ACC112 (cell line): ENCODE measurements around the gene C17orf75.
"Not testable (repeated sequence)": the region's sequence is repeated elsewhere in the genome, so short reads cannot be mapped to it uniquely, and the experiment has no call there.

Source experiments
- H2AFZ ChIP-seq: fragments of 200-600 bp; sonication (generic); one replicate; pipeline ENCODE4 v1.6.0; 2017; ENCODE audit warnings: antibody characterized with exemption, low read length; ENCODE audit not compliant: unreplicated experiment
- H3K27ac ChIP-seq: fragments of 200-600 bp; sonication (generic); 2 replicates; pipeline ENCODE4 v1.5.1; 2014; ENCODE audit warnings: low read depth, mild to moderate bottlenecking, antibody characterized with exemption, low read length, moderate library complexity
- H3K27me3 ChIP-seq: fragments of 200-600 bp; sonication (generic); 2 replicates; pipeline ENCODE4 v1.6.1; 2014; ENCODE audit warnings: mild to moderate bottlenecking, antibody characterized with exemption, low read length, moderate library complexity, mixed read lengths; ENCODE audit not compliant: insufficient read depth
- H3K36me3 ChIP-seq: fragments of 200-600 bp; sonication (generic); 2 replicates; pipeline ENCODE4 v1.6.1; 2016; ENCODE audit warnings: mild to moderate bottlenecking, antibody characterized with exemption, low read length, moderate library complexity, mixed read lengths; ENCODE audit not compliant: insufficient read depth
- H3K4me1 ChIP-seq: fragments of 200-600 bp; sonication (generic); one replicate; pipeline ENCODE4 v1.6.1; 2016; ENCODE audit warnings: low read length, mixed read lengths; ENCODE audit not compliant: insufficient read depth, unreplicated experiment, control insufficient read depth
- H3K4me3 ChIP-seq: fragments of 200-600 bp; sonication (generic); 2 replicates; pipeline ENCODE4 v1.5.1; 2014; ENCODE audit warnings: mild to moderate bottlenecking, low read depth, low read length
- H3K79me2 ChIP-seq: fragments of 200-600 bp; sonication (generic); one replicate; pipeline ENCODE4 v1.6.0; 2016; ENCODE audit warnings: low read length; ENCODE audit not compliant: control insufficient read depth, unreplicated experiment, insufficient read depth

C17orf75 gene

DNA sequence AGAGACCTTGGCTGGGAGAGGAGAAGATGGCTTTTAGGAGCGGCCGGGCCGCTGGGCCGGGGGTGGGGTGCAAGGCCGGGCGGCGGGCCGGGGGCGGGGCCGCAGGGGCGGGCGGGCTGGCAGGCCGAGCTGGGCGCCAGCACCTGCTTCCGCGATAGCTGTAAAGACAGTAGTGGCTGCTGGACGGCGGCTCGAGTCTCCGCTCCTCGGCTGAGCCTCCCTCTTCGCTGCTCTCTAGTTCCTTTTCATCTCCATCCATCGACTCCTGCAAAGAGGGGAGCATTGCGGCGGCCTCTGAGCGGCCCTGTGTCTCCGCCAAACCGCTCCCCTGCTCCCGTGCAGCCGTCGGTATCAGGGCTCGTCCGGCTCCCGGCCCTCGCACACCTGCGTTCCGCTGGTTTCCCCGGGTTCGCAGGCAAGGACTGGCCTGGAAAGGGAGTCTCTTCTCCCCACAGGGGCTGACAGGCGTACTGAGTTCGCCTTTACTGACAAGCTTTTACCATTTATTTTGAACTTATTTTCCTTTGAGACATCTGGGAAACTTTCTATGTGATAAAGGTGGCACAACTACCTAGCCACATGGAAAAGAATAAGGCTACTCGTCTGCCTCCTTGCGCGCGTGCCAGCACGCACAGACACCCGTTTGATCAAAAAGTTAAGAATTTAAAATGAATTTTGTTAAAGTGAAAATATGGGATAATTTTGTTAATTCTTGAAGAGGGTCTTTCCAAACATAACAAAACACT, at the start of gene C17orf75:
Gene C17orf75, minus strand, starts transcription at position 317 of the 746 bp plus-strand sequence. Its CDS starts 34 bp downstream, at position 283.
- Histone ChIP-seq H3K79me2 (no peaks in the 10 kb centered on the region), H3K27ac (peak within 1 kb of the TSS; percentile 47), H3K4me1 (peaks cover 12% of the 10 kb centered on the region), H2AFZ (peak within 1 kb of the TSS; percentile 94), H3K27me3 (no peaks in the 10 kb centered on the region), H3K4me3 (peak within 1 kb of the TSS; percentile 84), H3K36me3 (no peaks in the 10 kb centered on the region; the same call in 1 of the 2 replicates)

GRCh38 chr17:32388613-32389459, 46.9 kb upstream of the C17orf75 start:
- H2AFZ ChIP-seq = no peak overlapping the region
- H3K36me3 ChIP-seq = peaks cover 10% of the 10 kb centered on the region
- H3K79me2 ChIP-seq = no peaks in the 10 kb centered on the region
- no peak overlapping the region for H3K4me3 ChIP-seq
- H3K27me3 ChIP-seq = no peaks in the 10 kb centered on the region
- H3K27ac ChIP-seq = no peak overlapping the region
- H3K4me1 ChIP-seq = peaks cover 5% of the 10 kb centered on the region

- H2AFZ ChIP-seq, H3K4me3 ChIP-seq, H3K27ac ChIP-seq, H3K4me1 ChIP-seq, H3K79me2 ChIP-seq, H3K27me3 ChIP-seq: not testable (repeated sequence)
- H3K36me3 ChIP-seq = peaks cover 11% of the 10 kb centered on the region
Observed at GRCh38 chr17:32388128-32388527, 46.2 kb upstream of the C17orf75 start.

DNA sequence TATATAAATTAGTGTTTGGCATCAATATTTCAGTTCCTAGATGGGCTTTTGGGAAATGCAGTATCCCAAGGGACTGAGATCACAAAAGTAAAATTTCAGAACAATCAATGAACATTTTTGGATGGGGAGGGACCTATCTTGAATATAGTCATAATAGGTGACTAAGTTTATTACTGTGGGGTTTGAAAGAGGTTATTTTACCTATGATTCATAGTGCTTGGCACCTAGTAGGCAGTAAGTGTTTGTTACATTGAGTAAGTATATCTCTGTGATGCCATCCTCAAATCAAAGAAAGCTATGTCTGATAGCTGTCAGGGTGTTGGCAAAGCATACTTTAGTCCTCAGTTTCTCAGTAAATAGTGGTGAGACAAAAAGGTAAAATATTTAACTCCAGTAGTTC, 44.9 kb upstream of the C17orf75 start:
- Histone ChIP-seq H3K27ac (no peak overlapping the region), H2AFZ (no peak overlapping the region), H3K4me1 (peaks cover 5% of the 10 kb centered on the region), H3K36me3 (peaks cover 11% of the 10 kb centered on the region), H3K79me2 (peaks cover 2% of the 10 kb centered on the region), H3K27me3 (no peaks in the 10 kb centered on the region), H3K4me3 (no peak overlapping the region)

GRCh38 chr17:32385971-32386370, 44.0 kb upstream of the C17orf75 start:
- Histone ChIP-seq H3K4me1 (peaks cover 5% of the 10 kb centered on the region), H3K36me3 (peaks cover 12% of the 10 kb centered on the region), H2AFZ (no peak overlapping the region), H3K79me2 (peaks cover 2% of the 10 kb centered on the region), H3K27ac (no peak overlapping the region), H3K27me3 (no peaks in the 10 kb centered on the region), H3K4me3 (no peak overlapping the region)

GRCh38 chr17:32385121-32385520, 43.1 kb upstream of the C17orf75 start:
- H3K36me3 ChIP-seq = peaks cover 18% of the 10 kb centered on the region
- no peak overlapping the region for H2AFZ ChIP-seq
- H3K27me3 ChIP-seq = no peaks in the 10 kb centered on the region
- H3K79me2 ChIP-seq = peaks cover 2% of the 10 kb centered on the region
- H3K4me3 ChIP-seq = no peak overlapping the region
- no peak overlapping the region for H3K27ac ChIP-seq
- peaks cover 5% of the 10 kb centered on the region for H3K4me1 ChIP-seq

DNA sequence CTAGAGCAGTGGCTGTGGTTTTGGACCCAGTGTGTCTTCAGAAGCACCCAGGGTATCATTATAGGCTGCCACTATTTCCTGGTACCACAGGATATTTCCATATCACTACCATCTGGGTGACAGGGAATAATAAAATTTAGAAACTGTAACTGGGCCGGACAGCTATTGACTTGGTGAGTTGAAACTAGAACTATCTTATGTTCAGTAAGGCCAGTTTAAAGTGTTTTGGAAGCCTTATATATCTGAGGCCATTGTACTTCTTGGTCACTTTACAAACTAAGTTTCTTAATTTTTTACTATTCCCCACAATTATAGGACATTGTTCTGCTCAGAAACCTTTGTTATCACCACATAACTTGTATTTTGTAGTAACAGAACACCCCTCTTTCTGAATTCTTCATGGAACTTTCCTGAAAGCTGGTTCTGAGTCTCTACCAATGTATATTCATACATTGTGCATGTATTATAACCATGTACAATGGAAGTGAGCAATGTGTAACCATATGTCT, 42.0 kb upstream of the C17orf75 start:
- H3K4me1 ChIP-seq = peaks cover 5% of the 10 kb centered on the region
- no peak overlapping the region for H3K4me3 ChIP-seq
- H3K79me2 ChIP-seq = peaks cover 2% of the 10 kb centered on the region

DNA sequence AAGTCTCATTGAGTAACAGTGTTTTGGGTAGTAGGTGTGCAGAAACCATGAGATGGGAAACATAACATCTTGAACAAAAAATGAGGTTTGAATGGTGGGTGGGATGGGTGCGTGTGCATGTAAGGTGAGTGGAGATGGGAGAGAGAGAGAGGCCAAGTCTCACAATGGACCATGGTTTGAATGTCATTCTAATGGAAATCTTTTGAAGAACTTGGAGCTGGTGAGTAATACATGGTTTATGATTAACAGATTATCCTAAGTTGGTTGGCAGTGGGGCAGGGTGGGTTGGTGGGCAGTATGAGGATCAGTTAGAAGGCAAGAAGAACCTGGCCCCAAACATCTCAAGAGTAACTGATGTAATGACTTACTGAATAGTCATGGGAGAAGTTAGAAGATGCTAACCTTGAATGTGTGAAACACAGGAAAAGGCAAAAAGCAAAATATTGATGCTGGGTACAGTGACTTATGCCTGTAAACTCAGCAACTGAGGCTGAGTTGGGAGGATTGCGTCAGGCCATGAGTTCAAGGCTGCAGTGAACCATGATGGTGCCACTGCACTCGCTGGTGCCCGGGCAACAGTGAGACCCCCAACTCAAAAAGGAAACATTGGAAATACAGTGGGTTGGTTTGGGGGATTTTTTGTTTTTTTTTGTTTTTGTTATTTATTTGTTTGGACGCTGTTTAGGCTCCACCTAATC, 40.7 kb upstream of the C17orf75 start:
- Histone ChIP-seq H2AFZ (no peak overlapping the region), H3K4me1 (peaks cover 5% of the 10 kb centered on the region), H3K79me2 (peaks cover 6% of the 10 kb centered on the region), H3K4me3 (no peak overlapping the region), H3K27me3 (no peaks in the 10 kb centered on the region), H3K27ac (no peak overlapping the region), H3K36me3 (peaks cover 39% of the 10 kb centered on the region)

More for the DNA sequence above, 42.0 kb upstream of the C17orf75 start:
- Histone ChIP-seq H3K27me3 (no peaks in the 10 kb centered on the region), H2AFZ (no peak overlapping the region), H3K27ac (no peak overlapping the region), H3K36me3 (peaks cover 28% of the 10 kb centered on the region)

DNA sequence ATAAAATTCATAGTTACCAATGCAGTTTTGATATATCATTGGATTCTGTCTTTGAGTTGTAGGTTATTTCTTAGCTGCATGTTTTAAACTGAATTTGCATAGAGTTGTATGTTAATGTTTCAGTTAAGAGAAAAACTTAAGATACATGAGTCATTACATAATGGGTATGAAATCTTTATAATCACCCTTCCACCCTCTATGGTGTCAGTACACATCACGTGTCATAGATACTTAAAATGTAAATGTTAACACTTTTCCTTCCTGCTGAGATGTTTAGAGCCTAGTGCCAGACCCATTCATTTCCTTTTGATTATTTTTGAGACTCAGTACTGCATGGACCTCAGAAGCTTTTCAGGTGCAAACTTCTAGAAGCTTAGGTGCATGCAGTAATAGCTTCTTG, 28.5 kb upstream of the C17orf75 start:
- no peaks in the 10 kb centered on the region for H3K27me3 ChIP-seq
- no peak overlapping the region for H3K4me3 ChIP-seq
- no peak overlapping the region for H2AFZ ChIP-seq
- H3K79me2 ChIP-seq = peaks cover 76% of the 10 kb centered on the region
- no peak overlapping the region for H3K27ac ChIP-seq
- H3K4me1 ChIP-seq = peaks cover 4% of the 10 kb centered on the region
- H3K36me3 ChIP-seq = peaks cover 79% of the 10 kb centered on the region

GRCh38 chr17:32361270-32361669, 19.3 kb upstream of the C17orf75 start:
- no peak overlapping the region for H3K4me3 ChIP-seq
- no peak overlapping the region for H2AFZ ChIP-seq
- H3K27ac ChIP-seq = peak overlapping the region; percentile 11; the same call in 1 of the 2 replicates
- peaks cover 6% of the 10 kb centered on the region for H3K4me1 ChIP-seq
- no peaks in the 10 kb centered on the region for H3K27me3 ChIP-seq
- peaks cover 74% of the 10 kb centered on the region for H3K36me3 ChIP-seq
- peaks cover 87% of the 10 kb centered on the region for H3K79me2 ChIP-seq
